ENCODE results near the gene AP2A2.

DNA sequence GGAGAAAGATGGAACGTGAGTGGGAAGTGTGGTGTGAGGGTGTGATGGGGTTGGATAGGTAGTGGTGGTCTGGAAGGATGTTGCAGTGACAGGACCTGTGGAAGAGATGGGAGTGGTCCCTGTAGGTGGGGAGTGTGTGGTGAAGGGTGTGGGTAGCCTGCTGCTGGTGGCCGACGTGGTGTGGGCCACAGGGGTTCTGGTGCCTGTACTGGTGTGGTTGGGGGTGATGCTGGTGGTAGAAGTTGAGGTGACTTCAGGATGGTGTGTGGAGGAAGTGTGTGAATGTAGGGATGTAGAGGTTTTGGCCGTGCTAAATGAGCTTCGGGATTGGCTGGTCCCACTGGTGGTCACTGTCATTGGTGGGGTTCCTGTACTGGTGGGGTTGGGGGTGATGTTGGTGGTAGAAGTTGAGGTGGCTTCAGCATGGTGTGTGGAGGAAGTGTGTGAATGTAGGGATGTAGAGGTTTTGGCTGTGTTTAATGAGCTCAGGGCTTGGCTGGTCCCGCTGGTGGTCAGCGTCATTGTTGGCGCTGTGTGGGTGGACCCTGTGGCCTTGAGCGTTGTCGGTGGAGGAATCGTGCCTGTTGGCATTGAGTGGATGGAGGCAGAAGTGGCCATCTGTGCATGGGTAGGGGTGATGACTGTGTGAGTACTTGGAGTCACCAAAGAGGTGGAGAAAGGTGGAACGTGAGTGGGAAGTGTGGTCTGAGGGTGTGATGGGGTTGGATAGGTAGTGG is 91.8 kb downstream of the AP2A2 start:
- TF ChIP-seq, protein P1, sequence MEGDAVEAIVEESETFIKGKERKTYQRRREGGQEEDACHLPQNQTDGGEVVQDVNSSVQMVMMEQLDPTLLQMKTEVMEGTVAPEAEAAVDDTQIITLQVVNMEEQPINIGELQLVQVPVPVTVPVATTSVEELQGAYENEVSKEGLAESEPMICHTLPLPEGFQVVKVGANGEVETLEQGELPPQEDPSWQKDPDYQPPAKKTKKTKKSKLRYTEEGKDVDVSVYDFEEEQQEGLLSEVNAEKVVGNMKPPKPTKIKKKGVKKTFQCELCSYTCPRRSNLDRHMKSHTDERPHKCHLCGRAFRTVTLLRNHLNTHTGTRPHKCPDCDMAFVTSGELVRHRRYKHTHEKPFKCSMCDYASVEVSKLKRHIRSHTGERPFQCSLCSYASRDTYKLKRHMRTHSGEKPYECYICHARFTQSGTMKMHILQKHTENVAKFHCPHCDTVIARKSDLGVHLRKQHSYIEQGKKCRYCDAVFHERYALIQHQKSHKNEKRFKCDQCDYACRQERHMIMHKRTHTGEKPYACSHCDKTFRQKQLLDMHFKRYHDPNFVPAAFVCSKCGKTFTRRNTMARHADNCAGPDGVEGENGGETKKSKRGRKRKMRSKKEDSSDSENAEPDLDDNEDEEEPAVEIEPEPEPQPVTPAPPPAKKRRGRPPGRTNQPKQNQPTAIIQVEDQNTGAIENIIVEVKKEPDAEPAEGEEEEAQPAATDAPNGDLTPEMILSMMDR (IDR thresholded peaks at IDR 0.05), result no peak
- no peak for TF ChIP-seq POLR2A (IDR thresholded peaks at IDR 0.05)
- TF ChIP-seq POLR2AphosphoS5 (IDR thresholded peaks at IDR 0.05), result no peak
- no peak for TF ChIP-seq EP300 (IDR thresholded peaks at IDR 0.05)
